OCI-LY1 (cell line): ENCODE measurements around the gene CELA2A.
"Not testable (repeated sequence)": the region's sequence is repeated elsewhere in the genome, so short reads cannot be mapped to it uniquely, and the experiment has no call there.

ENCODE experiments used
- EZH2 ChIP-seq: fragments of 200-600 bp; sonication (generic), shearing (Covaris generic); IDR thresholded peaks from 2 replicates; pipeline ENCODE4 v1.8.0; 2017; ENCODE audit warnings: borderline replicate concordance, mixed run types, mild to moderate bottlenecking, antibody characterized with exemption, low read length, moderate library complexity, mixed read lengths
- TF ChIP-seq, protein P1 (sequence below): fragments of 200-600 bp; sonication (generic), shearing (Covaris generic); IDR thresholded peaks from 2 replicates; pipeline ENCODE4 v1.5.1; 2017; ENCODE audit warnings: mild to moderate bottlenecking, antibody characterized with exemption, low read length, moderate library complexity, mixed read lengths

DNA sequence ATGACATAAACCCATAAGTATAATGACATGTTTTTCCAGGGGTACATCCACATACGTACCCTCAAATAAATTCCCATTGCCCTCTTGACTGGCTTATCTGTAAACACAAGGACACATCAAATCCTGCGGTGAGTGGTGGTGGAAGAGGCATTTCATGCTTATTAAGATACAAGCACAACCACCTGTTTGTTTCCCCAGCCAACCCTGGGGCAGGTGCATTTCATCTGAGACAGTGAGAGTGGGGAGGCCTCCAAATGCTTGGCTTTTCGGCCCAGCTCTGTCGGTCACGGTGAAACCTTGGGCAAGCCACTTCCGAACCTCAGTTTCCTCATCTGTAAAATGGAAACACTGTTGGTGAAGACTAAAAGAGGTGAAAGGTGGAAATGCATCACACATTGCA, 27.9 kb downstream of the CELA2A start:
- TF ChIP-seq, protein P1, sequence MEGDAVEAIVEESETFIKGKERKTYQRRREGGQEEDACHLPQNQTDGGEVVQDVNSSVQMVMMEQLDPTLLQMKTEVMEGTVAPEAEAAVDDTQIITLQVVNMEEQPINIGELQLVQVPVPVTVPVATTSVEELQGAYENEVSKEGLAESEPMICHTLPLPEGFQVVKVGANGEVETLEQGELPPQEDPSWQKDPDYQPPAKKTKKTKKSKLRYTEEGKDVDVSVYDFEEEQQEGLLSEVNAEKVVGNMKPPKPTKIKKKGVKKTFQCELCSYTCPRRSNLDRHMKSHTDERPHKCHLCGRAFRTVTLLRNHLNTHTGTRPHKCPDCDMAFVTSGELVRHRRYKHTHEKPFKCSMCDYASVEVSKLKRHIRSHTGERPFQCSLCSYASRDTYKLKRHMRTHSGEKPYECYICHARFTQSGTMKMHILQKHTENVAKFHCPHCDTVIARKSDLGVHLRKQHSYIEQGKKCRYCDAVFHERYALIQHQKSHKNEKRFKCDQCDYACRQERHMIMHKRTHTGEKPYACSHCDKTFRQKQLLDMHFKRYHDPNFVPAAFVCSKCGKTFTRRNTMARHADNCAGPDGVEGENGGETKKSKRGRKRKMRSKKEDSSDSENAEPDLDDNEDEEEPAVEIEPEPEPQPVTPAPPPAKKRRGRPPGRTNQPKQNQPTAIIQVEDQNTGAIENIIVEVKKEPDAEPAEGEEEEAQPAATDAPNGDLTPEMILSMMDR: not testable (repeated sequence)
- not testable (repeated sequence) for TF ChIP-seq EZH2
